Activated CD4-positive, alpha-beta T cell treated with anti-CD3 and anti-CD28 coated beads, Interleukin-10, Interleukin-2, amounts not matched to agents 100 ng/mL and 50 ng/mL, durations not matched to agents 16 hours and 8 hours (primary cell): ENCODE measurements around the gene ARSJ.

Source experiments
- DNase-seq: peaks from one replicate; pipeline ENCODE4 v3.0.0-alpha.2; 2020

The ARSJ gene

DNA sequence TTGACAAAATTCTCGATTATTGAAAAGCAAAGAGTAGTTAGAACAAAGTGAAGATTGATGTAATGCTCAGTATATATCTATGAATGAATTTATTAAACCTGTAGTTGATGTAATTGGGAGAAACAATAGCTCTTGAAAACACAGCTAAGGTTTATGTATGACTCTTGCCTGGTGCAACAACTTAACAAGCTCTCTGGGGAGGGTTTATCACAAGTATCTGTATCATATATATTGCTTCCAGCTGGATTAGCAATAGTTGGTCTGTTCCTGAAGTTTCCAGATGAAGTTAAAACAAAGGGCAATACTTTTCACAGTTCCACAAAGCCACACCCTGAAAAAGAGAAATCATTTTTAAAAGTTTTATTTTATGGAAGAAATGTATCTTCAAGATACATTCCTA is 91.4 kb downstream of the ARSJ start:
- no peak for DNase-seq

- no peak for DNase-seq
Measured at GRCh38 chr4:113885291-113885690, 94.2 kb downstream of the ARSJ start.

DNA sequence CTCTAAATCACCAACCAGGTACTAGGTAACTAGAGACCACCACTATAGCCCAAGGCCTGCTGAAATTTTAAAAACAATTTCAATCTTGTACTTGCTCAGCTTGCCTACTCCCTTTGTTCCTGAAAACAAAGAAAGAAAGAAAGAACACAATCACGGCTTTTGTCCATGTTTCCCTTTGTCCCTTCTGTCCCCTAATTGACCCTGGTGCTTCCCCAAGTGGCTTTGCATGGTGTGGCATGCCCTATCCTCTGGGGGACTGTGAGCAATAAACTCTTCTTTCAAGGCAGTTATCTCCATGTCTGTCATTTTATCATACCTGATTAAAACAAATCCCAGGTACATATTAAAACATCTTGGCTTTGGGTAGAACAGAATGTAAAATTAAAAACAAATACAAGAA is 94.8 kb downstream of the ARSJ start:
- DNase-seq: no peak

DNA sequence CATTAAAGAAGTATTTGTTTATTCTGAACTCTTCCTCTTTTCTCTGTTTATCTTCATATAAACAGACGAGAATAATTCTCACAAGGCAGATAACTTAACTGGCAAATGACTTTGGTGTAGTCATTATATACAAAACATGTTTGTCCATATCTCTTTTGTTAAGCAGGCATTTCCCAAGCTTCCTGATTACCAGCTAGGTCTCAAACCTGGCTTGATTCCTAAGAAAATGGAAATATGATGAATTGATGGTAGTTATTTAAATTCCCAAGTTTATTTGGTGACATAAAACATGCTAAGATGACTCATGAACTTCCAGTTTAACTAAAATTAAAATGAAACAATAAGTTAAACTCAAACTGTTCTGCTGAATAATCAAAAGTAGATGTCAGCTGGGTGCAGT is 96.8 kb downstream of the ARSJ start:
- DNase-seq: no peak

DNA sequence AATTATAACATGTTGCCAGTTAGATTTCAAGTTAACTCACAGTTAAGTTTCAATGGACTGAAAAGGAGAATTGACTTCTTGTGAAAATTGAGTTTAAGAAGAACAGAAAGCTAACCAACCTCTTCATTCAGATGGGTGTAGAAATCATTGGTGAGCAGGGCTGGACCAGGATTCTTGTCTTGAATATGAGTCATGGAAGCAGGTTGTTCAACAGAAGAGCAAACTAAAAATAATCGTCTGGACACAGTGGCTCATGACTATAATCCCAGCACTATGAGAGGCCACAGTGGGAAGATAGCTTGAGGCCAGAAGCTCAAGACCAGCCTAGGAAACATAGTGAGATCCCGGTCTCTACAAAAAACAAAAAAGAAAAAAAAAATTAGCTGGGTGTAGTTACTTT is 98.2 kb downstream of the ARSJ start:
- DNase-seq: no peak

- DNase-seq: no peak
Measured at GRCh38 chr4:113880240-113881028, 99.0 kb downstream of the ARSJ start.

GRCh38 chr4:113878668-113879067 is 100.8 kb downstream of the ARSJ start:
- no peak for DNase-seq

- DNase-seq: no peak
Measured at GRCh38 chr4:113874480-113874879, 105.0 kb downstream of the ARSJ start.

GRCh38 chr4:113873508-113873907 is 105.9 kb downstream of the ARSJ start:
- no peak for DNase-seq

GRCh38 chr4:113872426-113873260 is 106.8 kb downstream of the ARSJ start:
- no peak for DNase-seq

DNA sequence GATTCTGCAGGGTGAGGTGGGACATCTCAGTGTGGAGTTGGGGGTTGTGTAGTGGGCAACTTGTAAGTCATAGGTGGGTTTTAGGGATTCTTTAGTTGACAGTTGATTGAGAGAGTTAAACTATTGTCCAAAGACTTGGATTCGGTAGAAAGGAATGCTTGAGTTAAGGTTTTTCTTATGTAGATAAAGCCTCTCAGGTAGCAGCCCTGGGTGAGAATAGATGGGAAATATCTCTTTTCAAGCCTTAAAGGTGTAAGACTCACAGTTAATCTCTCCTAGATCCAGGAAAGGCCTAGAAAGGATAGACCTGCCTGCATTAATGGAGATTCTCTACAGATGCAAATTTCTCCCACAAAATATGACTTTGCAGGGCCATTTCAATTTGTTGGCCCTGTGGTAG is 108.4 kb downstream of the ARSJ start:
- no peak for DNase-seq

DNA sequence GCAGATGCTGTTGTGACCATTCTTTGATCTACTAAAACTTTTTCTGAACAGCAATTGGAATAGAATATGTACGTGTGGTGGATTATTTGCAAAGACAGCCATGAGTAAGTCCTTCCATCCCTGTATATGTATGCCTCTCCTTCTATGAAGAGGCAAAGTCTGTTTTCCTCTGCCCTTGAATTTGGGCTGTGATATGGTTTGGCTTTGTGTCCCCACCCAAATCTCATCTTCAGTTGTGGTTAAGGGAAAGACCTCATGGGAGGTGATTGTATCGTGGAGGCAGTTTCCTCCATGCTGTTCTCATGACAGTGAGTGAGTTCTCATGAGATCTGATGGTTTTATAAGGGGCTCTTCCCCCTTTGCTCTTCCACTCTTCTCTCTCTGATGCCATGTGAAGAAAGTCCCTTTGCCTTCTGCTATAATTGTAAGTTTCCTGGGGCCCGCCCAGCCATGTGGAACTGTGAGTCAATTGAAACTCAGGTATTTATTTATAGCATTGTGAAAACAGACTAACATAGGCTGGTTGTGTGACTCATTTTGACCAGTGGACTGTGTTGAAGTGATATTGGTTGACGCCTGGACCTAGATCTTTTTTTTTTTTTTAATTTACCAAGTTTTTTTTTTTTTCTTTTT is 109.6 kb downstream of the ARSJ start:
- DNase-seq: peak; percentile 42

DNA sequence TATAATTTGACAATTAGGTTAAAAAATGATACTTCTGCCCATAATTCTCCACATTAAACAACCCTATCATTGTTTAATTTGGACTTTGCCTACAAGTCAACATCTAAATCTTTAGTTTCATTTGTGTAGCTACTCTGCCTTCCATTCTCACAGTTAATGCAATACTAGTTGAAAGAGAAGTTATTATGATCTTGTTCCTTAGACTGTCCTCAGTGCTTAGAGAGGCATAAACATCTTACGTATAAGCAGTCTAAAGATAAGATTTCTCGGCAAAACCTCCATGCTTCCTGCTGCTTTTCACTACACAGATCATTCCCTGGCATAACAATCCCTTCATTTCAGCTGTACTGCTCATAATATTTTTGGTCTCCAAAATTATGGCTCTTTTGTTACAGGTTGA is 112.8 kb downstream of the ARSJ start:
- no peak for DNase-seq

DNA sequence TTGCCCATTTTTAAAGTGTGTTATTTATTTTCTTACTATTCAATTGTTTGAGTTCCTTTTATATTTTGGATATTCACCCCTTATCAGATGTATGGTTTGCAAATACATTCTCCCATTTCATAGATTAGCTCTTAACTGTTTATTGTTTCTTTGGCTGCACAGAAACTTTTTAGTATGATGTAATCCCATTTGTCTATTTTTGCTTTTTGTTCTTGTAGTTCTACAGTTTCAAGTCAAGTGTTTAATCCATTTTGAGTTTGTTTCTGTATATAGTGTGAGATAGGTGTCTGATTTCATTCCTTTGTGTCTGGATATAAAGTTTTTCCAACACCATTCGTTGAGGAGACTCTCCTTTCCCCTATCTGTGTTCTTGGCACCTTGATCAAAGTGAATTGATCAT is 120.5 kb downstream of the ARSJ start:
- no peak for DNase-seq

GRCh38 chr4:113851816-113852215 is 127.6 kb downstream of the ARSJ start:
- no peak for DNase-seq
